ENCODE data around the gene NR4A1.

NR4A1 gene

GRCh38 chr12:52023182-52023975 is 27.9 kb upstream of the NR4A1 start (continued):
- no peak for TF ChIP-seq ZBTB11 (tag by site-specific recombination; conservative IDR thresholded peaks at IDR 0.05; ENCODE audit: low read depth)
- TF ChIP-seq GLIS1 (tag by site-specific recombination; IDR thresholded peaks at IDR 0.05): peak; percentile 83
- TF ChIP-seq ZNF391 (tag by site-specific recombination; IDR thresholded peaks at IDR 0.05; ENCODE audit: borderline replicate concordance, low read depth): peak; percentile 85; the same call in 1 of the 2 replicates
- no peak for TF ChIP-seq ZBTB21 (tag by site-specific recombination; IDR thresholded peaks at IDR 0.05)
- TF ChIP-seq ZBTB20 (tag by site-specific recombination; IDR thresholded peaks at IDR 0.05): peak; percentile 16; the same call in 1 of the 2 replicates
- peak; percentile 65 for TF ChIP-seq ZBTB7A (tag by site-specific recombination; IDR thresholded peaks at IDR 0.05; ENCODE audit: low read depth)
- no peak for TF ChIP-seq ZNF239 (tag by site-specific recombination; IDR thresholded peaks at IDR 0.05)
- no peak for TF ChIP-seq ZNF140 (tag by site-specific recombination; IDR thresholded peaks at IDR 0.05)
- TF ChIP-seq KLF16 (tag by site-specific recombination; IDR thresholded peaks at IDR 0.05): peak; percentile 97
- TF ChIP-seq ZNF19 (tag by site-specific recombination; IDR thresholded peaks at IDR 0.05; ENCODE audit: low read depth): no peak
- TF ChIP-seq ZIC2 (tag by site-specific recombination; IDR thresholded peaks at IDR 0.05): peak; percentile 95
- no peak for TF ChIP-seq ZNF311 (tag by site-specific recombination; IDR thresholded peaks at IDR 0.05; ENCODE audit: borderline replicate concordance)
- TF ChIP-seq PATZ1 (tag by site-specific recombination; IDR thresholded peaks at IDR 0.05): peak; percentile 93
- TF ChIP-seq ZNF341 (tag by site-specific recombination; IDR thresholded peaks at IDR 0.05; ENCODE audit: low read depth): 0 out of 2 replicates have a peak, but pooled peaks have one; percentile 13
- peak; percentile 98 for TF ChIP-seq ZNF610 (tag by site-specific recombination; IDR thresholded peaks at IDR 0.05; ENCODE audit: borderline replicate concordance)
- peak; percentile 72 for TF ChIP-seq ZNF692 (tag by site-specific recombination; IDR thresholded peaks at IDR 0.05)
- TF ChIP-seq ZBTB48 (tag by site-specific recombination; IDR thresholded peaks at IDR 0.05): no peak
- peak; percentile 94 for TF ChIP-seq EGR2 (tag by site-specific recombination; IDR thresholded peaks at IDR 0.05; ENCODE audit: low read depth)
- no peak for TF ChIP-seq ZNF433 (tag by site-specific recombination; IDR thresholded peaks at IDR 0.05; ENCODE audit: low read depth)
- TF ChIP-seq ZFP69B (tag by site-specific recombination; IDR thresholded peaks at IDR 0.05): no peak
- no peak for TF ChIP-seq ZNF280C (tag by site-specific recombination; IDR thresholded peaks at IDR 0.05)
- no peak for TF ChIP-seq ZNF571 (tag by site-specific recombination; IDR thresholded peaks at IDR 0.05)
- no peak for TF ChIP-seq ZNF664 (tag by site-specific recombination; IDR thresholded peaks at IDR 0.05)
- TF ChIP-seq KLF9 (tag by site-specific recombination; IDR thresholded peaks at IDR 0.05; ENCODE audit: low read depth): peak; percentile 100
